Liver (tissue), 9 donors: Measurements from ENCODE around the gene GRID1. TPM values are rescaled to one million over a fixed set of nuclear protein-coding genes. Genes with fewer than 3 reads are reported as not detected.

Source experiments
- DNase-seq: peaks from one replicate; pipeline ENCODE4 v3.0.0-alpha.2; 2017; ENCODE audit warnings: low spot score
- H3K27ac ChIP-seq, 2 donors: one replicate each; pipeline ENCODE4 v1.7.0; 2013; ENCODE audit warnings: inconsistent platforms in 2 of 2, low read length in 2 of 2, control low read depth in 1 of 2, low read depth in 1 of 2, mild to moderate bottlenecking in 1 of 2
- H3K27me3 ChIP-seq, 4 donors: one replicate each; pipeline versions ENCODE4 v1.6.1 to v1.7.0; 2013; ENCODE audit warnings: low read length in 3 of 4, inconsistent platforms in 1 of 4, mild to moderate bottlenecking in 1 of 4, moderate library complexity in 1 of 4; ENCODE audit not compliant: control insufficient read depth in 4 of 4, insufficient read depth in 4 of 4
- H3K36me3 ChIP-seq, 4 donors: one replicate each; pipeline versions ENCODE4 v1.6.1 to v1.7.0; 2013; ENCODE audit warnings: low read length in 3 of 4, mild to moderate bottlenecking in 3 of 4, low read depth in 1 of 4, moderate library complexity in 1 of 4; ENCODE audit not compliant: control insufficient read depth in 4 of 4, insufficient read depth in 3 of 4
- H3K4me1 ChIP-seq, 4 donors: one replicate each; pipeline versions ENCODE4 v1.6.1 to v1.7.0; 2013; ENCODE audit warnings: low read length in 3 of 4, mild to moderate bottlenecking in 3 of 4, moderate library complexity in 1 of 4; ENCODE audit not compliant: control insufficient read depth in 4 of 4, insufficient read depth in 4 of 4
- H3K4me3 ChIP-seq, 3 donors: one replicate each; pipeline versions ENCODE4 v1.6.1 to v1.7.0; 2013; ENCODE audit warnings: low read length in 3 of 3, control low read depth in 1 of 3, low read depth in 1 of 3, mild to moderate bottlenecking in 1 of 3
- H3K9ac ChIP-seq, 2 donors: one replicate each; pipeline ENCODE4 v1.7.0; 2013; ENCODE audit warnings: low read length in 2 of 2, mild to moderate bottlenecking in 2 of 2, moderate library complexity in 2 of 2, control low read depth in 1 of 2, low read depth in 1 of 2
- H3K9me3 ChIP-seq, 4 donors: one replicate each; pipeline versions ENCODE4 v1.6.1 to v1.7.0; 2013; ENCODE audit warnings: low read length in 3 of 4; ENCODE audit not compliant: control insufficient read depth in 4 of 4
- ATF3 ChIP-seq: IDR thresholded peaks from 2 replicates; pipeline ENCODE4 v1.6.1; 2016; ENCODE audit warnings: antibody characterized with exemption
- EGR1 ChIP-seq, 2 donors: IDR thresholded peaks; 2 replicates each; pipeline ENCODE4 v1.6.1; 2016 to 2018; ENCODE audit warnings: antibody characterized with exemption in 2 of 2, low read depth in 2 of 2
- FOXA1 ChIP-seq: IDR thresholded peaks from 2 replicates; pipeline ENCODE4 v1.6.1; 2016; ENCODE audit warnings: antibody characterized with exemption
- FOXA2 ChIP-seq: IDR thresholded peaks from 2 replicates; pipeline ENCODE4 v1.6.1; 2016; ENCODE audit warnings: antibody characterized with exemption
- GABPA ChIP-seq, 2 donors: IDR thresholded peaks in 1 of 2; conservative IDR thresholded peaks in 1 of 2; 2 replicates each; pipeline ENCODE4 v1.6.1; 2016; ENCODE audit warnings: antibody characterized with exemption in 2 of 2, mild to moderate bottlenecking in 1 of 2, moderate library complexity in 1 of 2
- HNF4A ChIP-seq, 2 donors: conservative IDR thresholded peaks; 2 replicates each; pipeline ENCODE4 v1.6.1; 2016; ENCODE audit warnings: antibody characterized with exemption in 2 of 2, mild to moderate bottlenecking in 2 of 2
- HNF4G ChIP-seq: IDR thresholded peaks from 2 replicates; pipeline ENCODE4 v1.6.1; 2016; ENCODE audit warnings: antibody characterized with exemption
- JUND ChIP-seq, 2 donors: IDR thresholded peaks; 2 replicates each; pipeline ENCODE4 v1.6.1; 2016; ENCODE audit warnings: antibody characterized with exemption in 2 of 2
- MAX ChIP-seq: IDR thresholded peaks from 2 replicates; pipeline ENCODE4 v1.6.1; 2016; ENCODE audit warnings: antibody characterized with exemption
- NR2F2 ChIP-seq: IDR thresholded peaks from 2 replicates; pipeline ENCODE4 v1.6.1; 2016; ENCODE audit warnings: antibody characterized with exemption
- RAD21 ChIP-seq, 2 donors: IDR thresholded peaks; 2 replicates each; pipeline ENCODE4 v1.6.1; 2016; ENCODE audit warnings: antibody characterized with exemption in 2 of 2, mild to moderate bottlenecking in 2 of 2
- REST ChIP-seq: IDR thresholded peaks from 2 replicates; pipeline ENCODE4 v1.6.1; 2016; ENCODE audit warnings: antibody characterized with exemption, mild to moderate bottlenecking
- RXRA ChIP-seq, 2 donors: IDR thresholded peaks; 2 replicates each; pipeline ENCODE4 v1.6.1; 2017 to 2018; ENCODE audit warnings: antibody characterized with exemption in 2 of 2, mild to moderate bottlenecking in 1 of 2
- TAF1 ChIP-seq: conservative IDR thresholded peaks from 2 replicates; pipeline ENCODE4 v1.6.1; 2016; ENCODE audit warnings: antibody characterized with exemption, mild to moderate bottlenecking
- YY1 ChIP-seq: IDR thresholded peaks from 2 replicates; pipeline ENCODE4 v1.6.1; 2016; ENCODE audit warnings: antibody characterized with exemption, mild to moderate bottlenecking
- ZBTB33 ChIP-seq: IDR thresholded peaks from 2 replicates; pipeline ENCODE4 v1.6.1; 2016; ENCODE audit warnings: antibody characterized with exemption
- WGBS: extraction: QIAGEN DNeasy Blood & Tissue Kit; methylation state at CpG from one replicate; pipeline ENCODE4 v1.1.7; 2013; 5-methylcytosine and 5-hydroxymethylcytosine counted together
- polyA plus RNA-seq, 2 donors: library from polyadenylated mRNA; stranded (reverse) in 1 of 2; unstranded in 1 of 2; fragments of 200-250 nt in 1 of 2; fragments of >200 nt in 1 of 2; fragmentation: Nextera tagmentation in 1 of 2; extraction: Ambion mirVana in 1 of 2; gene quantifications; one replicate each; pipeline versions ENCODE4 v1.2.1 to v1.2.3, GENCODE V29; 2013 to 2015
- total RNA-seq, 2 donors: library from RNA; depleted of rRNA; stranded (reverse); fragments of >200 nt; gene quantifications; one replicate each; pipeline ENCODE4 v1.2.3, GENCODE V29; 2014
- donor health status: healthy.
- donor health status: healthy.
- donor health status: healthy.
- donor health status: healthy.
- donor health status: healthy.

Gene GRID1
- total and polyA plus RNA-seq, 4 donors = 0.09 to 0.17 (median 0.14) TPM; not detected in 1

GRCh38 chr10:85667638-85668233 lies 698.9 kb downstream of the GRID1 start:
- no peak for DNase-seq
- Histone ChIP-seq H3K9me3 (no peaks in the 10 kb centered on the region), H3K36me3 (no peaks in the 10 kb centered on the region), H3K4me1 (no peaks in the 10 kb centered on the region), H3K4me3 (no peak overlapping the region), H3K27ac (no peak overlapping the region), H3K9ac (no peak overlapping the region), H3K27me3 (no peaks in the 10 kb centered on the region)
- TF ChIP-seq YY1 (no peak), TAF1 (no peak), RXRA (IDR thresholded peaks at IDR 0.05) (no peak), MAX (no peak), HNF4A (conservative IDR thresholded peaks at IDR 0.05) (no peak), RAD21 (IDR thresholded peaks at IDR 0.05) (no peak), REST (no peak), ZBTB33 (no peak), NR2F2 (no peak), ATF3 (no peak), GABPA (IDR thresholded peaks at IDR 0.05 in 1 of 2, conservative IDR thresholded peaks at IDR 0.05 in 1 of 2) (no peak), FOXA1 (no peak), JUND (IDR thresholded peaks at IDR 0.05) (no peak), EGR1 (IDR thresholded peaks at IDR 0.05; ENCODE audit: low read depth in 2 of 2) (no peak)
- WGBS = 35% methylated on average over 5 of the region's 5 CpGs

- no peak overlapping the region for H3K27ac ChIP-seq
- H3K4me1 ChIP-seq = no peaks in the 10 kb centered on the region
- DNase-seq = no peak
- H3K9me3 ChIP-seq = no peaks in the 10 kb centered on the region
- no peak overlapping the region for H3K4me3 ChIP-seq
- H3K36me3 ChIP-seq = no peaks in the 10 kb centered on the region
- H3K9ac ChIP-seq = no peak overlapping the region
- 49% methylated on average over 6 of the region's 6 CpGs for WGBS
- H3K27me3 ChIP-seq = no peaks in the 10 kb centered on the region
- TF ChIP-seq EGR1 (IDR thresholded peaks at IDR 0.05; ENCODE audit: low read depth in 2 of 2) = no peak
- no peak for TF ChIP-seq RXRA (IDR thresholded peaks at IDR 0.05)
- TF ChIP-seq TAF1 = no peak
- no peak for TF ChIP-seq FOXA2
- no peak for TF ChIP-seq GABPA (IDR thresholded peaks at IDR 0.05 in 1 of 2, conservative IDR thresholded peaks at IDR 0.05 in 1 of 2)
- TF ChIP-seq HNF4A (conservative IDR thresholded peaks at IDR 0.05) = no peak
- TF ChIP-seq HNF4G = no peak
- no peak for TF ChIP-seq MAX
- no peak for TF ChIP-seq REST
- no peak for TF ChIP-seq FOXA1
- TF ChIP-seq NR2F2 = no peak
- TF ChIP-seq RAD21 (IDR thresholded peaks at IDR 0.05) = no peak
- no peak for TF ChIP-seq YY1
- TF ChIP-seq ZBTB33 = no peak
Measured at GRCh38 chr10:85666987-85667386, 699.6 kb downstream of the GRID1 start.
